Calu3 (cell line): Measurements from ENCODE around the gene AMBP. TPM values are rescaled to one million over a fixed set of nuclear protein-coding genes. Genes with fewer than 3 reads are reported as not detected.

Experiments
- BruUV-seq: library from RNA; stranded (reverse); fragments of 400-500 nt; replicated peaks from 2 replicates; lab custom pipeline; 2021; lab: Mats Ljungman, UMichigan
- CTCF ChIA-PET: fragments of 300-600 bp; sonication (Branson Sonifier 250); formaldehyde crosslinking; loops from one replicate; lab custom pipeline; 2022; ENCODE audit warnings: antibody characterized with exemption; lab: Charles Lee
- DNase-seq: peaks from one replicate; pipeline ENCODE4 v3.0.0; 2022
- H3K27ac Mint-ChIP-seq: one replicate; pipeline ENCODE4 v1.8.0; 2022; ENCODE audit warnings: mixed read lengths; ENCODE audit not compliant: unreplicated experiment
- H3K27me3 Mint-ChIP-seq: one replicate; pipeline ENCODE4 v1.8.0; 2022; ENCODE audit warnings: mixed read lengths; ENCODE audit not compliant: unreplicated experiment
- H3K36me3 Mint-ChIP-seq: one replicate; pipeline ENCODE4 v1.8.0; 2022; ENCODE audit warnings: mild to moderate bottlenecking, moderate library complexity, mixed read lengths; ENCODE audit not compliant: insufficient read depth, unreplicated experiment
- H3K4me1 Mint-ChIP-seq: one replicate; pipeline ENCODE4 v1.8.0; 2022; ENCODE audit warnings: mild to moderate bottlenecking, low read depth, mixed read lengths; ENCODE audit not compliant: unreplicated experiment
- H3K4me3 Mint-ChIP-seq: one replicate; pipeline ENCODE4 v1.8.0; 2022; ENCODE audit warnings: mild to moderate bottlenecking, low read depth, moderate library complexity, mixed read lengths; ENCODE audit not compliant: unreplicated experiment
- H3K9me3 Mint-ChIP-seq: one replicate; pipeline ENCODE4 v1.8.0; 2022; ENCODE audit warnings: low read depth, mixed read lengths; ENCODE audit not compliant: unreplicated experiment
- intact Hi-C: fragments of 100-400 bp; cut with micrococcal nuclease; formaldehyde crosslinking; loops from one replicate; pipeline ENCODE4 v1.10.0; 2022; ENCODE audit not compliant: unreplicated experiment
- total RNA-seq: library from RNA; stranded (reverse); gene quantifications from 2 replicates; pipeline ENCODE4 v1.2.3, GENCODE V29; 2022
- TF ChIP-seq, protein P1 (sequence below): fragments of 200-600 bp; IDR thresholded peaks from one replicate; pipeline ENCODE4 v1.8.0; 2022; ENCODE audit warnings: antibody characterized with exemption; ENCODE audit not compliant: unreplicated experiment

AMBP gene
- total RNA-seq, 1 experiment from 2014 or later = 2.7 TPM

DNA sequence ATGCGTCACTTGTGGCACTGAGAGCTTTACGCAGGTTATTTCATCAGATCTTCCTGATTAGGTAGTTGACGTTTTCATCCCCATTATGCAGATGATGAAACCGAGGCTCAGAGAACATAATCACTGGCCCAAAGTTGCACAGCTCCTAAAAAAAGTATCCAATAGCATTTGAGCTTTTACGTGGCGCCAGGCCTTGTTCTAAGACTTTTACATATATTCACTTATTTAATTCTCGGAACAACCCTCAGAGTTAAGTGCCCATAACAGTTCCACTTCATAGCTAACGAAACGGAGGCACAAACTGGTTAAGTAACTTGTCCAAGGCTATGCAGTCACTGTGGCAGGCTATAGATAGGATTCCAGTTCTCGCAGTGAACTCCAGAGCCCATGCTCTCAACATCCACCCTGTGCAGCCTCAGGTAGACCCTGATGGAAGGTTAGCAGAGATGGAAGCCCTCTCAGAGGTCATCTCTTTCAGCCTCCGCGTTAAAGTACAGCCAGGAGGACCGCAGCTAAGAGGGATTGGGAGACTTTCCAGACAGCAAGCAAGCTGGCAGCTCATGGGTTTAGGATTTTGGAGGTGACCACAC lies 39.3 kb downstream of the AMBP start:
- intact Hi-C loops = no loop called here
- CTCF ChIA-PET = interaction anchor here (0.7 kb wide), 1 partner anchor 784 kb away, joined by 4 read pairs; no protein-coding TSS in a partner anchor
- Mint-ChIP-seq H3K27me3 (no peaks in the 10 kb centered on the region), H3K9me3 (no peaks in the 10 kb centered on the region), H3K4me1 (no peaks in the 10 kb centered on the region), H3K27ac (no peak overlapping the region), H3K4me3 (no peak overlapping the region), H3K36me3 (peaks cover 5% of the 10 kb centered on the region)
- TF ChIP-seq, protein P1, sequence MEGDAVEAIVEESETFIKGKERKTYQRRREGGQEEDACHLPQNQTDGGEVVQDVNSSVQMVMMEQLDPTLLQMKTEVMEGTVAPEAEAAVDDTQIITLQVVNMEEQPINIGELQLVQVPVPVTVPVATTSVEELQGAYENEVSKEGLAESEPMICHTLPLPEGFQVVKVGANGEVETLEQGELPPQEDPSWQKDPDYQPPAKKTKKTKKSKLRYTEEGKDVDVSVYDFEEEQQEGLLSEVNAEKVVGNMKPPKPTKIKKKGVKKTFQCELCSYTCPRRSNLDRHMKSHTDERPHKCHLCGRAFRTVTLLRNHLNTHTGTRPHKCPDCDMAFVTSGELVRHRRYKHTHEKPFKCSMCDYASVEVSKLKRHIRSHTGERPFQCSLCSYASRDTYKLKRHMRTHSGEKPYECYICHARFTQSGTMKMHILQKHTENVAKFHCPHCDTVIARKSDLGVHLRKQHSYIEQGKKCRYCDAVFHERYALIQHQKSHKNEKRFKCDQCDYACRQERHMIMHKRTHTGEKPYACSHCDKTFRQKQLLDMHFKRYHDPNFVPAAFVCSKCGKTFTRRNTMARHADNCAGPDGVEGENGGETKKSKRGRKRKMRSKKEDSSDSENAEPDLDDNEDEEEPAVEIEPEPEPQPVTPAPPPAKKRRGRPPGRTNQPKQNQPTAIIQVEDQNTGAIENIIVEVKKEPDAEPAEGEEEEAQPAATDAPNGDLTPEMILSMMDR = no peak
- no TSS peak for BruUV-seq
- DNase-seq = no peak

DNA sequence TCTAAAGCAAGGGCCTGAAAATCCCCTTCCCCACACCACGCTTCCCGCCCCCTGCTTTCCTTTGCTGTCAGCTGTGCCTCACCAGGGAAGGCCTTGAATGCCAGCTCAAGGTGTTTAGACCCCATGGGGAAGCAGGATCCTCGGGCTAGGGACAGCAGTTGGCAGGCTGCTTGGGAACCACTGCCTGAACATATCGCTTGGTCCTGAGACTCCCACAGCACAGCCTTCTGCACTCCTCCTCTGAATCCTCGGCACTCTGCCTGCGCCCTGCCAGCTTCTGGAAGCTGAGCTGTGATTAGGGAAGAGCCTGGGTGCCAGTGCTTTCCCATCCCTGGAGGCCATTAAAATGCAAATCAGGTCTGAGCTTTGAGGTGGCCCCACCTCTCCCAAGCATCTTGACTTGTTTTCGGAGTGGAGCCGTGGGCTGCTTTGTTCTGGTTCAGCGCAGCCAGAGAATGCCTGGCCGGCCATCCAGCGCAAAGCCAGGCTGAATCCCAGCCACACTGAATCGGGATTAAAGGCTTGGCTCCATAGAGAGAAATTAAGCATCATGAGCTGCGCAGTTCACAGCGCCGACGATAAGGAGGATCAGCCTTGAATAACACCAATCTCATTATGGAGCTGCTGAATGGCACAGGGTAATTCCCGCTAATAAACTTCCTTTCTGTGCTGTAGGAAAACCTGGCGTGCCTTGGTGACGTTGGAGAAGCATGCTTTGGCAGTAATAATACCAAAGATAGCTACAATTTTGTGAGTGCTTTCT lies 40.0 kb downstream of the AMBP start:
- no peaks in the 10 kb centered on the region for H3K27me3 Mint-ChIP-seq
- DNase-seq = no peak
- H3K27ac Mint-ChIP-seq = no peak overlapping the region
- no peaks in the 10 kb centered on the region for H3K9me3 Mint-ChIP-seq
- H3K36me3 Mint-ChIP-seq = peaks cover 5% of the 10 kb centered on the region
- CTCF ChIA-PET = no interaction called here
- intact Hi-C loops = no loop called here
- H3K4me3 Mint-ChIP-seq = no peak overlapping the region
- no TSS peak for BruUV-seq
- TF ChIP-seq, protein P1 = no peak
- no peaks in the 10 kb centered on the region for H3K4me1 Mint-ChIP-seq

DNA sequence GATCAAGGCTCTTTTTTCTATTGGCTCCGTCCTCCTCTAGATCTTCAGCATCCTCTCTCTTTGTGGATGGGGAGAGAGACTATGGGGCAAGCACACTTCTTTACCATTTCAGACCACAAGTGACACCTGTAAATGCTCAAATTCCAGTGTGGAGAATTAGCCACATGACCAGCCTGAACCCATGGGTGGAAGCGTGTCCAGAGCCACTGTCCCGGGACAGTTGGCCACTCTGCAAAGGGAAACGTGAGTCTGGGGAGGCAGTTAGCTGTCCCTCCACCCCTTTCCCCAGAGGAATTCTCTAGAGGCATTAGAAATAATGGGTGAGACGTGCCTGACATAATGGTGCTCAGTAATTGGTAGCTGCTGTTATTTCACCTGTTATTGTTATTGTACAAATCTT lies 40.9 kb downstream of the AMBP start:
- Mint-ChIP-seq H3K4me3 (no peak overlapping the region), H3K4me1 (no peaks in the 10 kb centered on the region), H3K9me3 (no peaks in the 10 kb centered on the region), H3K27ac (no peak overlapping the region), H3K36me3 (peaks cover 5% of the 10 kb centered on the region), H3K27me3 (no peaks in the 10 kb centered on the region)
- no TSS peak for BruUV-seq
- TF ChIP-seq, protein P1 = no peak
- CTCF ChIA-PET = no interaction called here
- intact Hi-C loops = no loop called here
- DNase-seq = no peak

- TF ChIP-seq, protein P1 = no peak
- H3K9me3 Mint-ChIP-seq = no peaks in the 10 kb centered on the region
- no peaks in the 10 kb centered on the region for H3K4me1 Mint-ChIP-seq
- H3K4me3 Mint-ChIP-seq = no peak overlapping the region
- no peak for DNase-seq
- no peaks in the 10 kb centered on the region for H3K27me3 Mint-ChIP-seq
- CTCF ChIA-PET = interaction anchor here (0.7 kb wide), 1 partner anchor 263 kb away, joined by 3 read pairs; no protein-coding TSS in a partner anchor
- H3K27ac Mint-ChIP-seq = peak overlapping the region; percentile 15
- BruUV-seq = no TSS peak
- peaks cover 5% of the 10 kb centered on the region for H3K36me3 Mint-ChIP-seq
- intact Hi-C loops = no loop called here
Observed at GRCh38 chr9:114035845-114036801, 42.0 kb downstream of the AMBP start.
